OCI-LY3 (cell line): ENCODE data around the gene RASL12.

Source experiments
- CTCF ChIP-seq: fragments of 200-600, 300-600 bp; sonication (generic); IDR thresholded peaks from 2 replicates; pipeline ENCODE4 v1.5.1; 2014; ENCODE audit warnings: antibody characterized with exemption, low read length, low read depth
- EZH2phosphoT487 ChIP-seq: fragments of 200-600 bp; shearing (Covaris generic); IDR thresholded peaks from 2 replicates; pipeline ENCODE4 v1.6.1; 2018; ENCODE audit warnings: antibody characterized with exemption, mixed run types, low read depth

GRCh38 chr15:65096481-65097385, 28.9 kb upstream of the RASL12 start:
- TF ChIP-seq CTCF = no peak
- no peak for TF ChIP-seq EZH2phosphoT487
